Right atrium auricular region (tissue), 2 donors: ENCODE measurements around the gene DKK3. TPM values are rescaled to one million over a fixed set of nuclear protein-coding genes. Genes with fewer than 3 reads are reported as not detected.
A peak's percentile ranks its signal among the peaks of the same experiment; 100 is the strongest.
"Not testable (repeated sequence)": the region's sequence is repeated elsewhere in the genome, so short reads cannot be mapped to it uniquely, and the experiment has no call there.

Experiments used
- DNase-seq: peaks from one replicate; pipeline ENCODE4 v3.0.0-alpha.2; 2019; ENCODE audit warnings: low spot score
- H3K27ac ChIP-seq, 2 donors: fragments of 200-600 bp; sonication (generic); 1 replicate in 1 of 2; 2 replicates in 1 of 2; pipeline ENCODE4 v1.5.1; 2016 to 2019
- H3K27me3 ChIP-seq, 2 donors: fragments of 200-600 bp; sonication (generic); one replicate each; pipeline versions ENCODE4 v1.5.1 to v1.6.0; 2017 to 2019
- H3K36me3 ChIP-seq: fragments of 200-600 bp; sonication (generic); one replicate; pipeline ENCODE4 v1.5.1; 2016
- H3K4me1 ChIP-seq, 2 donors: fragments of 200-600 bp; sonication (generic); one replicate each; pipeline versions ENCODE4 v1.5.1 to v1.6.0; 2017 to 2019
- H3K4me3 ChIP-seq, 2 donors: fragments of 200-600 bp; sonication (generic); 1 replicate in 1 of 2; 2 replicates in 1 of 2; pipeline ENCODE4 v1.5.1; 2017 to 2019; ENCODE audit warnings: mild to moderate bottlenecking in 1 of 2, moderate library complexity in 1 of 2
- H3K9me3 ChIP-seq, 2 donors: fragments of 200-600 bp; sonication (generic); one replicate each; pipeline ENCODE4 v1.5.1; 2019
- total RNA-seq, 2 donors: library from RNA; depleted of rRNA; stranded (reverse); fragments of >200 nt; gene quantifications; one replicate each; pipeline ENCODE4 v1.1.0, GENCODE V29; 2016
- TF ChIP-seq, protein P1 (sequence below), 2 donors: fragments of 200-600 bp; sonication (generic); IDR thresholded peaks; one replicate each; pipeline ENCODE4 v1.5.1; 2019; ENCODE audit warnings: antibody characterized with exemption in 2 of 2

DKK3 gene
- total RNA-seq, 2 donors from 2014 or later: 2,934 to 5,316 TPM

DNA sequence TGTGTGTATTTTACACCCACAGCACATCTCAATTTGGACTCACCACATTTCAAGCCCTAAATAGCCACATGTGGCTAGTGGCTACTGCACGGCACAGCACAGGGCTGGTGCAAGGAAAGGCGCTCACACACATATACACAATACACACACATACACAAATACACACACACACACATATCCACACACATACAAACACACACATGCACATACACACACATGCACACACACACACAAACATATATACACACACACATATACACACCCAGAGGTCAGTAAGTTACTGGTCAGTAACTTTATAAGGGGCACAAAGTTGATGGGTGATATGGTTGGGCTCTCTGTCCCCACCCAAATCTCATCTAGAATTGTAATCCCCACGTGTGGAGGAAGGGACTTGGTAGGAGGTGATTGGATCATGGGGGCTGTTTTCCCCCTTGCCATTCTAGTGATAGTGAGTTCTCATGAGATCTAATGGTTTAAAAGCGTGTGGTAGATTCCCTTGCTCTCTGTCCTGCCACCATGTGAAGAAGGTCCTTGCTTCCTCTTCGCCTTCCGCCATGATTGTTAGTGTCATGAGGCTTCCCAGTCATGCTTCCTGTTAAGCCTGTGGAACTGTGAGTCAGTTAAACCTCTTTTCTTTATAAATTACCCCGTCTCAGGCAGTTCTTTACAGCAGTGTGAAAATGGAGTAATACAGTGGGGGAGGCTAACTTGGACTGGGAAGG is 37.6 kb upstream of the DKK3 start:
- no peak overlapping the region for H3K27ac ChIP-seq
- TF ChIP-seq, protein P1, sequence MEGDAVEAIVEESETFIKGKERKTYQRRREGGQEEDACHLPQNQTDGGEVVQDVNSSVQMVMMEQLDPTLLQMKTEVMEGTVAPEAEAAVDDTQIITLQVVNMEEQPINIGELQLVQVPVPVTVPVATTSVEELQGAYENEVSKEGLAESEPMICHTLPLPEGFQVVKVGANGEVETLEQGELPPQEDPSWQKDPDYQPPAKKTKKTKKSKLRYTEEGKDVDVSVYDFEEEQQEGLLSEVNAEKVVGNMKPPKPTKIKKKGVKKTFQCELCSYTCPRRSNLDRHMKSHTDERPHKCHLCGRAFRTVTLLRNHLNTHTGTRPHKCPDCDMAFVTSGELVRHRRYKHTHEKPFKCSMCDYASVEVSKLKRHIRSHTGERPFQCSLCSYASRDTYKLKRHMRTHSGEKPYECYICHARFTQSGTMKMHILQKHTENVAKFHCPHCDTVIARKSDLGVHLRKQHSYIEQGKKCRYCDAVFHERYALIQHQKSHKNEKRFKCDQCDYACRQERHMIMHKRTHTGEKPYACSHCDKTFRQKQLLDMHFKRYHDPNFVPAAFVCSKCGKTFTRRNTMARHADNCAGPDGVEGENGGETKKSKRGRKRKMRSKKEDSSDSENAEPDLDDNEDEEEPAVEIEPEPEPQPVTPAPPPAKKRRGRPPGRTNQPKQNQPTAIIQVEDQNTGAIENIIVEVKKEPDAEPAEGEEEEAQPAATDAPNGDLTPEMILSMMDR (IDR thresholded peaks at IDR 0.05): no peak
- H3K36me3 ChIP-seq: no peaks in the 10 kb centered on the region
- no peak for DNase-seq
- H3K27me3 ChIP-seq: no peaks in the 10 kb centered on the region
- H3K9me3 ChIP-seq: no peaks in the 10 kb centered on the region
- no peak overlapping the region for H3K4me3 ChIP-seq
- H3K4me1 ChIP-seq: peaks cover 0 to 34% of the 10 kb centered on the region in 2 donors

DNA sequence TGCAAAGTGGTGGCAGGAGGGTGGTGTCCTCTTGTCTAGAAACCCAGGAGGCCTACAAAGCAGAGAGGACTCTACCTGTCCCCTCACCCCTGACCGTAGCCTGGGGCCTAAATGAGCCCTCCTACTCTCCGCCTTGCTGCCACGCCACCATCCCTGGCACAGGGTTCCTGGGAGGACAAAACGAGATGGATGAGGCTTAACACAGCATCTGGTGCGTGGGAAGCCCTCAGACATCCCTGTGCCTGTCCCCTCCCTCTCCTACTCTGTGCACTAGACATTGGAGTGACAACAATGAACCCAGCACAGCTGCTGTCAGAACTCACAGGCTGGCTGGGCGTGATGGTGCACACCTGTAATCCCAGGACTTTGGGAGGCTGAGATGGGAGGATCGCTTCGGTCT is 36.4 kb upstream of the DKK3 start:
- Histone ChIP-seq H3K9me3 (no peaks in the 10 kb centered on the region), H3K36me3 (no peaks in the 10 kb centered on the region), H3K4me1 (peaks cover 0 to 23% of the 10 kb centered on the region in 2 donors), H3K27ac (peak overlapping the region; percentile 75 to 93), H3K4me3 (no peak overlapping the region), H3K27me3 (no peaks in the 10 kb centered on the region)
- no peak for DNase-seq
- TF ChIP-seq, protein P1 (IDR thresholded peaks at IDR 0.05): no peak

DNA sequence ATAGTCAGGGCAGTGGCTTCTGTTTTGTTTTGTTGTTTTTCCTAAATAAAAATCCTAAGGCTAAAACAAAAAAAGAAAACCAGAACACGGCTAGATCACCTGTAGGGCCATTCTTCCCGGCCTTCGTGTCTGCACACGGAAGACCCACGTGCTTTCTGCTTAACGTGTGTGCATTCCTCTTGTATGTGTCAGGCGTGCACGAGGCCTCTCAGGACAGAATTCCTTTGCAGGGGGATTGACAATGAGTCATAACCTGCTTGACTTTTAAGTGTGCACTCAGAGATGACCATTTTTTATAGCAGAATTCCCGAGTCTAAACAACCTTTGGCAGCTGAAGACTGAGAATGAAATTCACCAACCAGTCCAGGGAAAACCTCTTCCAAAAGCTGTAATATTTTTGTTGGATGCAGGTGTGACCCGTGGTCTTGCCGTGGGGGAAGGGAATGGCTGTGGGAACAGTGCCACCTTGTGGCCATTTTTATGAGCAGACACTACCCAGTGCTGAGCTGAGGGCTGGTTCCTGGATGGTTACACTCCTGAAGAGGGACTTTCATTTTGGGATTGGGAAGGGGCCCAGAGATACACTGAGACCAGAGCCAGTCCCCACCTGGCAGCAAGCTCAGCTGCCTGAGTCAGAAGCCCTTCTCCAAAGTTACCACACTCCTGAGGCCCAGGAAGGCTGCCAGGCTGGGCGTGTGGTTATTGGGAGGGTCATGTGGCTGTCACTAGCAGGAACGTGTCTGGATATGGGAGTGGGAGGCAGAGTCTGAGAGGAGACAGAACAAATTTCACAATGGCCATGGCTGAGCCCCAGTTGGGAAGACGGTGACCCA is 35.7 kb upstream of the DKK3 start:
- no peaks in the 10 kb centered on the region for H3K27me3 ChIP-seq
- no peak overlapping the region for H3K4me3 ChIP-seq
- DNase-seq: peak; percentile 95
- peak overlapping the region; percentile 75 to 93 for H3K27ac ChIP-seq
- no peaks in the 10 kb centered on the region for H3K36me3 ChIP-seq
- no peaks in the 10 kb centered on the region for H3K9me3 ChIP-seq
- H3K4me1 ChIP-seq: peaks cover 0 to 23% of the 10 kb centered on the region in 2 donors
- TF ChIP-seq, protein P1 (IDR thresholded peaks at IDR 0.05): peak; percentile 92 to 96

DNA sequence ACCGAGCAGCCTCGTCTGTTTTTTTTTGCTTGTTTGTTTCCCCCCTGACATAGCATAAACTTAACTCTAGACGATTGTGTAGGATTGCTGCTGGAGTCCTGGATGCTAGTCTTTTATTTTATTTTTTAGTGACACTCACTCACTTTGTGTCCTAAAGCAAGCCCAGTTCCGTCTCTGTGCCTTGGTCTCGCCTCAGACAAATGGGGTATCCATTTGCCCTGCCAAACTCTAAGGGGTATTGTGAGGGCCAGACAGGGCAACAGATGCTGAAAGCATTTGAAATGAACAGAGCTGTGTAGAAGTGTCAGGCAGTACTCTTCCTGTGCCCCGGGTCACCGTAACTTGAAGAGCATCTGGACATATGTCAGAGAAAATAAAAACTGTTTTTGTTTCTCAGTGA is 34.8 kb upstream of the DKK3 start:
- TF ChIP-seq, protein P1 (IDR thresholded peaks at IDR 0.05): no peak
- no peaks in the 10 kb centered on the region for H3K27me3 ChIP-seq
- no peak overlapping the region for H3K4me3 ChIP-seq

DNA sequence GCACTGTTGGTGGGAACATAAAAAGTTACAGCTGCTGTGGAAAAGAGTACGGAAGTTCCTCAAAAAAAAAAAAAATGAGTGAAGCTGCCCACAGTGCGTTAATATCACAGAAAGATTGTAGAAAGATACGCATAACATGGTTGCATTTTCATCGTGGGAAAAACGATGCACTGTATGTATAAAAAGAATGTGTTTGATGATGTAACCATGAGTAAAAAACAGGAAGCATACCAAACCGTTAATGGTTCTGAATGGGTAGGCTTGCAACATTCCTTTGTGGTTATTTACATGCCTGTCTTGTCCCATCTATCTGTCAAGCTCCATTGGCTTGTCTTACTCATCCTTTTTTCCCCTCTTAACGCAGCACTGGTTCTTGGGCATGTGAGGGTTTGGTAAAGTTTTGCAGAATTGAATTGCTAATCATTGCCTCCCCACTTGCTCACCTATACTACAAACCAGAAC is 33.8 kb upstream of the DKK3 start:
- Histone ChIP-seq H3K36me3 (no peaks in the 10 kb centered on the region), H3K4me3 (no peak overlapping the region), H3K9me3 (no peaks in the 10 kb centered on the region), H3K27ac (no peak overlapping the region), H3K27me3 (no peaks in the 10 kb centered on the region), H3K4me1 (peaks cover 0 to 17% of the 10 kb centered on the region in 2 donors)
- no peak for DNase-seq
- TF ChIP-seq, protein P1 (IDR thresholded peaks at IDR 0.05): no peak

More for the DNA sequence above, 34.8 kb upstream of the DKK3 start:
- no peaks in the 10 kb centered on the region for H3K9me3 ChIP-seq
- H3K27ac ChIP-seq: peak overlapping the region; percentile 75 to 93
- no peak for DNase-seq
- H3K4me1 ChIP-seq: peaks cover 0 to 23% of the 10 kb centered on the region in 2 donors
- H3K36me3 ChIP-seq: no peaks in the 10 kb centered on the region

DNA sequence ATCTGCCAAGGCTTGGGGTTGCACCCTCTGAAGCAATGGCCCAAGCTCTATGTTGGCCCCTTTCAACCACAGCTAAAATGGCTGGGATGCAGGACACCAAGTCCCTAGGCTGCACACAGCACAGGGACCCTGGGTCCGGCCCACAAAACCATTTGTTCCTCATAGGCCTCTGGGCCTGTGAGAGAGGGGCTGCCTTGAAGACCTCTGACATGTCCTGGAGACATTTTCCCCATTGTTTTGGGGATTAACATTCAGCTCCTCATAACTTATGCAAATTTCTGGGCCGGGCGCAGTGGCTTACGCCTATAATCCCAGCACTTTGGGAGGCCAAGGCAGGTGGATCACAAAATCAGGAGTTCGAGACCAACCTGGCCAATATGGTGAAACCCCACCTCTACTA is 32.3 kb upstream of the DKK3 start:
- DNase-seq, H3K9me3 ChIP-seq, H3K4me3 ChIP-seq, H3K36me3 ChIP-seq, H3K27ac ChIP-seq, H3K27me3 ChIP-seq: not testable (repeated sequence)
- H3K4me1 ChIP-seq: peaks cover 0 to 14% of the 10 kb centered on the region in 2 donors
